ENCODE data around the gene SLCO1B3.
"Not testable (repeated sequence)": the region's sequence is repeated elsewhere in the genome, so short reads cannot be mapped to it uniquely, and the experiment has no call there.

DNA sequence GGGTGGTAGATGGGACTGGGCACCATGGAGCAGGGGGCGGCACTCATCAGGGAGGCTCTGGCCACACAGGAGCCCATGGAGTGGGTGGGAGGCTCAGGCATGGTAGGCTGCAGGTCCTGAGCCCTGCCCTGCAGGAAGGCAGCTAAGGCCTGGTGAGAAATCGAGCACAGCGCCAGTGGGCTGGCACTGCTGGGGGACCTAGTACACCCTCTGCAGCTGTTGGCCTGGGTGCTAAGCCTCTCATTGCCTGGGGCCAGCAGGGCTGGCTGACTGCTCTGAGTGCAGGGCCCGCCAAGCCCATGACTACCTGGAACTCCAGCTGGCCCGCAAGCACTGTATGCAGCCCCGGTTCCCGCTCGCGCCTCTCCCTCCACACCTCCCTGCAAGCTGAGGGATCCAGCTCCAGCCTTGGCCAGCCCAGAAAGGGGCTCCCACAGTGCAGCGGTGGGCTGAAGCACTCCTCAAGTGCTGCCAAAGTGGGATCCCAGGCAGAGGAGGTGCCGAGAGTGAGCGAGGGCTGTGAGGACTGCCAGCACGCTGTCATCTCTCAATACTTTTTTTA is 26.6 kb upstream of the SLCO1B3 start:
- TF ChIP-seq, protein P1, sequence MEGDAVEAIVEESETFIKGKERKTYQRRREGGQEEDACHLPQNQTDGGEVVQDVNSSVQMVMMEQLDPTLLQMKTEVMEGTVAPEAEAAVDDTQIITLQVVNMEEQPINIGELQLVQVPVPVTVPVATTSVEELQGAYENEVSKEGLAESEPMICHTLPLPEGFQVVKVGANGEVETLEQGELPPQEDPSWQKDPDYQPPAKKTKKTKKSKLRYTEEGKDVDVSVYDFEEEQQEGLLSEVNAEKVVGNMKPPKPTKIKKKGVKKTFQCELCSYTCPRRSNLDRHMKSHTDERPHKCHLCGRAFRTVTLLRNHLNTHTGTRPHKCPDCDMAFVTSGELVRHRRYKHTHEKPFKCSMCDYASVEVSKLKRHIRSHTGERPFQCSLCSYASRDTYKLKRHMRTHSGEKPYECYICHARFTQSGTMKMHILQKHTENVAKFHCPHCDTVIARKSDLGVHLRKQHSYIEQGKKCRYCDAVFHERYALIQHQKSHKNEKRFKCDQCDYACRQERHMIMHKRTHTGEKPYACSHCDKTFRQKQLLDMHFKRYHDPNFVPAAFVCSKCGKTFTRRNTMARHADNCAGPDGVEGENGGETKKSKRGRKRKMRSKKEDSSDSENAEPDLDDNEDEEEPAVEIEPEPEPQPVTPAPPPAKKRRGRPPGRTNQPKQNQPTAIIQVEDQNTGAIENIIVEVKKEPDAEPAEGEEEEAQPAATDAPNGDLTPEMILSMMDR (IDR thresholded peaks at IDR 0.05; ENCODE audit: low read length) = not testable (repeated sequence)
- TF ChIP-seq EZH2 (IDR thresholded peaks at IDR 0.05; ENCODE audit: borderline replicate concordance, low read length) = not testable (repeated sequence)

Measured in OCI-LY1 (cell line).